Fibroblast of gingiva (primary cell): Measurements from ENCODE around the gene SYTL3.
"Not testable (repeated sequence)": the region's sequence is repeated elsewhere in the genome, so short reads cannot be mapped to it uniquely, and the experiment has no call there.

ENCODE experiments used
- DNase-seq: peaks from one replicate; pipeline ENCODE4 v3.0.0-alpha.2; 2011; ENCODE audit warnings: low read depth

Gene SYTL3

DNA sequence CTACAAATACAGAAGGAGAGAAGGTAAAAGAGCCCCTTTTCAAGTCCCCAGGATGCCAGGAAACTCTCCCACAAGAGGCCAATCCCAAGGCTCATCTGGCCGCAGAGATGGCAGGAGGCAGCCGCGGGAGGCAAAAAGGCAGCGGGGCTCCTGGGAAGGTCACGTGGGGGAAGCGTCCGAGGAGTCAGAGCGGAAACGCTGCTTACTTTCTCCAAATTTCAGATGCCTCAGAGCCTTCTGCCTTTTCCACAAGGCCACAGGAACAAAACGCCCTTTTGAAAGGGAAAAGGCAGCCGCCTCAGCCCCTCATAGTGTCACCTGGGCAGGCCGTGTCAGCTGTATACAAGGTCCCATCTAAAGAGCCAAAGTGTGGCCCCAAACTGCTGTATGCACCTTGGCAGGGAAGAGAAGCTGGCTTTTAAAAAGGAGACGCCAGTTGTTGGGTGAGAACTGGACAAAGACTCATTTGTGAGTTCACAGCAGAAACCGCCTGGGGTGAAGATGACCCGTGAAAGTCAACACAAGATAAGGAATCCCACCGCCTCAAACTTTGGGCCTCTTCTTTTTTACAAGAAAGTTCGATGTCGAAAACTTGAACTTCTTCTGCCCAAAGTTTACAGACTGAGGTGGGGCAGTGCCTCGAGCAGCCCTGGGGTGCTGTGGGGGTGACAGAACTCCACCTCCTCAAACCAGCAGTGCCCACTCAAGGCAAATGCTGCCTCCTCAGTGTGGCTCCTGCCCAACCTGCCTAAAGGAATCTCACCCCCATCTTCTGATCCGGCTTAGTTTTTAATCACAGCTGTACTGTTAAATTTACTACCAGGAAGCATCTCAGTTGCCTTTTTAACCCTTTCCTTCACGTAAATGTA is 124.0 kb downstream of the SYTL3 start:
- DNase-seq, result no peak

GRCh38 chr6:158774717-158775449 is 125.0 kb downstream of the SYTL3 start:
- no peak for DNase-seq

DNA sequence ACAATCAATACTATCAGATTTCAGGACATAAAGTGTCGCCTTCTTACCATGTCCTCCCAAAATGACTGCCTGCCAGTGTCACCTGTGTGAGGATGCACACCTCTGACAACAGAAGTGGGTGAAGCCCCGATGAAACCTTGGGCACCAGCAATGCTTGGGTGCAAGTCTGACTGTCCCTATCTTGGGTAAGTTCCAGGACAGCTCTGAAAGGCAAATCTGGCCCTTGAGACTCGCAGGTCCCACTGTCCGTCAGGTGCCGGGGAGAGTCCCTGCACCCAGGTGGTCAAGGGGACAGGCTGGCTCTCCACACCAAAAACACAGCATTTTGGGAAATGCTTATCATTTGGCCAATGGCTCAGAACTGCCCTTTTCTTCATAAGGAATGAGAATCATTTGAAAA is 126.0 kb downstream of the SYTL3 start:
- no peak for DNase-seq

- DNase-seq, result no peak
Observed at GRCh38 chr6:158776737-158777136, 126.9 kb downstream of the SYTL3 start.

- no peak for DNase-seq
Observed at GRCh38 chr6:158777510-158777909, 127.7 kb downstream of the SYTL3 start.

DNA sequence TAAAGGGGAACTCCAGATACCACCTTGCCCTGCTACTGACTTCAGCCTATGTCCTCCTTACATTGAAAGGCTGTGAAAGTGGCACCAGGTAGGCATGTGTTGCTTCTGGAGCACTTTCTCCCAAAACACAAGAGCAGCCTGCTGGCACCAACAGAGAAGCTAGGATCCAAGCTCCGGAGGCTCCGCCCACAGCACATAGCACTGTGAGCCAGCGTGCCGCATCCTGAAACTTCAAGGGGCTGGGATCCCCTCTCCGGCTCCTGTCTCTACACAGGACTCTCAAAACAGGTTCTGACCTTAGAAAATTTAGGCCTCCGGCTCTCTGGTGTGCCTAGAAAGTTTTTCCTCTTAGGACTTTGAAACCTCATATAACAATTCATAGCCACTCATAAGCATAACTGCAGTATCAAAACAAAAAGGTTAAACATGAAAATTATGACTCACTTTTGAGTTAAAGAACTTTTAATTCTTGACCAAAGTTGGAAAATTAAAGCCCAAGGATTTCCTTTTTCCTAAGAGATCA is 128.2 kb downstream of the SYTL3 start:
- DNase-seq, result no peak

GRCh38 chr6:158780246-158780884 is 130.5 kb downstream of the SYTL3 start:
- DNase-seq, result no peak

- no peak for DNase-seq
Observed at GRCh38 chr6:158780988-158781691, 131.3 kb downstream of the SYTL3 start.

DNA sequence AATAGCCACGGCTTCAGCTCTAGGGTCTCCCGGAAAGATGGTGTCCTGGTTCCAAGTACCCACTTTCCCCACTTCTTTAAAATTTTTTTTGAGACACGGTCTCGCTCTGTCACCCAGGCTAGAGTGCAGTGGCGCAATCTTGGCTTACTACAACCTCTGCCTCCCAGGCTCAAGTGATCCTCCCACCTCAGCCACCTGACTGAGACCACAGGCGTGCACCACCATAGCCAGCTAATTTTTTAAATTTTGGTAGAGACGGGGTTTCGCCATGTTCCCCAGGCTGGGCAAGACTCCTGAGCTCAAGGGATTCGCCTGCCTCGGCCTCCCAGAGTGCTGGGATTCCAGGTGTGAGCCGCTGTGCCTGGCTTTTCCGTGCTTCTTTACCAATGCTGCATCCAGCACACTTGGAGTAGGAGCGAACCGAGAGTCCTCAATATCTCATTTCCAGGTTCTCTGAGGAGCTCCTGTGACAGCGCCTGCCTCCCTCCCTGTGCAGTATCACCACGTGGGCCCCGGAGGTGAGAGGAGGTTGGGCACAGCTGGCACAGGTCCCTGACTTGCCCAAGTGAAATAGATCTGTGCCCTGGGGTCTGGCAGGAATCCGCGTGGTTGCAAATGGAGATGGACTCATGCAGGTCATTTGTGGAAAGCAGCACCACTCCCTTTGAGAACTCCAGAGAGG is 132.0 kb downstream of the SYTL3 start:
- no peak for DNase-seq

DNA sequence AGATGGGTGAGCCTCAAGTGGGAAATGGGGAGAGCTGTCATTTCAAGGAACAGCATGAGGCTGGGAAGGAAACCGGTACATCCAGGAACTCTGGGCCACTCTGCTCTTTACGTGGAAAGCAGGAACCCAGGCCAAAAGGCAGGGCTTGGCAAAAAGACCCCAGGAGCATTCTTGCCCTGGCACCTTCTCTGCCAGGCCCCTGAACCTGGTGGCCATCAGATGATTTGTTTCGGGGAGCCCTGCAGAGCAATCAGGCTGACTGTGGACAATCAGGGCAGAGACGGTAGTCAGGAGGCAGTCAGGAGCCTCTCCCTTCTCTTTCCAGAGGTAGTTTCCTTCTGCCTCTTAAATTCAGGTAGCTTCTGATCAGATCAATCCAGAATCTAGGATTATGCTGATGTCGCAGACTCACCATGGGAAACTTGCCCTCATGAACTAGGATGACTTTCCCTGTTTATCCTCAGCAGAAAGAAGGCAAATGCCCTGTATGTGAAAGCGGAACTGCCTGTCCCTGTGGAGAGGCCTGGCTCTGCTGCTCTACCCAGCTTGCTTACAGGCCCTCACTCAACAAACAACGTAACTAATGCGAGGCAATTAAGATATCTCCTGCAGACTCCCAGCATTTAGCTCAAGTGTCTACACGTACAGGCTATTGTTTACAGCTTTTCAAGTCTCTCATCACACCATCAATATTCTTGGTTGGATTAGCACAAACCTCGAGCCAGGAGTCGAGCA is 132.7 kb downstream of the SYTL3 start:
- no peak for DNase-seq

GRCh38 chr6:158783167-158783450 is 133.3 kb downstream of the SYTL3 start:
- no peak for DNase-seq

GRCh38 chr6:158783851-158784250 is 134.0 kb downstream of the SYTL3 start:
- no peak for DNase-seq

GRCh38 chr6:158784505-158784904 is 134.7 kb downstream of the SYTL3 start:
- no peak for DNase-seq

- DNase-seq, result no peak
Observed at GRCh38 chr6:158785036-158785435, 135.2 kb downstream of the SYTL3 start.

DNA sequence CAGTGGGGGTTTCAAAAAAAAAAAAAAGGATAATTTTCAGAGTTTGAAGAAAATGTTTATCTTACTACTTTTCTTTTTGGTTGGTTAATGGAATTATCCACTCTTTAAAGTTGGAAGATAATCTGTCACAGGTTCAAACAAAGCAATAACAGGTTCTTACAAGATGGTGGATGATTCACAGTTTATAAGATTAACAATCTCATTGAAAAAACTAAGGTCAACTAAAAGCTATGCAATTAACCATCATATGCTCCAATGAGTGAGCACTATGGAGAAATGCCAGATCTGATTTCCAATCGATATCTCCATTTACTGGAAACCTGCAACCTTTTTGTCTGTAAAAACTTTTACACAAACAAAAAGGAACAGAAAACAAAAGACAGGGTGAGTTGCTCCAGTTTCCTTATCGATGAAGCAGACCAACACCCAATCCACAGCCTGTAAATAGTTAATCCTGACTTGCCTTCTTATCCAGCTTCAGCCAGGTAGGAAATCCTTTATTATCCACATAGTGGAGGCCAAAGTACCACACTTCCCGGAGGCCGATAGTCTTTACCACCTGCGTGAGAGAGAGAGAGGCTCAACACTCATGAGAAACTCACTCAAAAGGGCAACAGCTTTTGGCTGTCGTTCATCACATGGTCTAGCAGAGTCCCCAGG is 136.9 kb downstream of the SYTL3 start:
- DNase-seq, result no peak

- DNase-seq, result no peak
Observed at GRCh38 chr6:158787395-158787794, 137.5 kb downstream of the SYTL3 start.

- no peak for DNase-seq
Observed at GRCh38 chr6:158789115-158789917, 139.5 kb downstream of the SYTL3 start.

DNA sequence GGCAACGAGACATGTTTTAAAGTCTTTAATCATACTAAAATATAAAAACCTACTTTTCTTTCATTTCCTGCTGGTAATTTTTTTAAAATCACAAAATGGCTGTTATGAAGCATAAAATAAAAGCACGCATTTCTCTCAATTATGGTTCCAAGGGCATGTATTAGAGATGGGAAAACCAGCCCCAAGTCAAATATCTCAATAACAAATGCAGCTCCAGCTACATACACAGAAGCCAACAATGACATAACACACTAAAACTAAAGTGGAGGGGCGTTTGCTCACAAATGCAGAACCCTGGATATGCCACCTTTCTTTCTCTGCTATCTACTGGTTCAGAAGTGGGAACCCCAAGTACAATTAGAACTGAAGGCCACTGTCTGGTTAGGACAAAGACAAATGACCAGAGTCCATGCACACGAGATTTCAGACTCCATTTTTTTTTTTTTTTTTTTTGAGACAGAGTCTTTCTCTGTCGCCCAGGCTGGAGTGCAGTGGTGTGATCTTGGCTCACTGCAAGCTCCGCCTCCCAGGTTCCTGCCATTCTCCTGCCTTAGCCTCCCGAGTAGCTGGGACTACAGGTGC is 141.5 kb downstream of the SYTL3 start:
- DNase-seq, result no peak

DNA sequence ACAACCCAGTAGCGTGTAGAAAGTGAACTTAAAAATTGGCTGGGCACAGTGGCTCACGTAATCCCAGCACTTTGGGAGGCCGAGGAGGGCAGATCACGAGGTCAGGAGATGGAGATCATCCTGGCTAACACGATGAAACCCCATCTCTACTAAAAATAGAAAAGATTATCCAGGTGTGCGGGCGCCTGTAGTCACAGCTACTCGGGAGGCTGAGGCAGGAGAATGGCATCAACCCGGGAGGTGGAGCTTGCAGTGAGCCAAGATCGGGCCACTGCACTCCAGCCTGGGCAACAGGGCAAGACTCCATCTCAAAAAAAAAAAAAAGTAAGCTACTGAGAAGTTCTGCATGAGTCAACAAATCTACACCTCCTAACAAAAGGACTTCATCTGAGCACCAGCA is 142.7 kb downstream of the SYTL3 start:
- DNase-seq, result not testable (repeated sequence)
